Kidney (tissue), 14 donors: ENCODE results near the gene HIGD2A. TPM values are rescaled to one million over a fixed set of nuclear protein-coding genes. Genes with fewer than 3 reads are reported as not detected.

Source experiments
- DNase-seq, 5 donors: peaks; one replicate each; pipeline ENCODE4 v3.0.0-alpha.2; 2013 to 2020
- FAIRE-seq: peaks from 2 replicates; lab custom pipeline; 2012; peaks lifted over from hg19 to GRCh38; lab: Jason Lieb, UNC
- H3K27ac ChIP-seq, 2 donors: one replicate each; pipeline ENCODE4 v1.7.0; 2013; ENCODE audit warnings: low read depth in 2 of 2, low read length in 2 of 2, inconsistent platforms in 1 of 2
- H3K27me3 ChIP-seq: one replicate; pipeline ENCODE4 v1.7.1; 2013; ENCODE audit warnings: low read length, inconsistent platforms; ENCODE audit not compliant: control insufficient read depth, insufficient read depth
- H3K36me3 ChIP-seq, 3 donors: one replicate each; pipeline versions ENCODE4 v1.7.0 to v1.7.1; 2013; ENCODE audit warnings: low read length in 3 of 3, control low read depth in 1 of 3, inconsistent platforms in 1 of 3; ENCODE audit not compliant: insufficient read depth in 3 of 3, control insufficient read depth in 2 of 3
- H3K4me1 ChIP-seq, 3 donors: one replicate each; pipeline versions ENCODE4 v1.7.0 to v1.7.1; 2013; ENCODE audit warnings: low read length in 3 of 3, inconsistent platforms in 1 of 3, low read depth in 1 of 3; ENCODE audit not compliant: control insufficient read depth in 2 of 3, insufficient read depth in 2 of 3
- H3K4me3 ChIP-seq, 3 donors: one replicate each; pipeline versions ENCODE4 v1.7.0 to v1.8.1; 2013; ENCODE audit warnings: low read length in 3 of 3, control low read depth in 1 of 3, inconsistent platforms in 1 of 3
- H3K9ac ChIP-seq, 3 donors: one replicate each; pipeline versions ENCODE4 v1.7.0 to v1.7.1; 2013; ENCODE audit warnings: low read length in 3 of 3, control low read depth in 1 of 3, inconsistent platforms in 1 of 3
- H3K9me3 ChIP-seq, 3 donors: one replicate each; pipeline versions ENCODE4 v1.7.0 to v1.7.1; 2013; ENCODE audit warnings: low read length in 3 of 3, control low read depth in 1 of 3, inconsistent platforms in 1 of 3; ENCODE audit not compliant: control insufficient read depth in 2 of 3, insufficient read depth in 1 of 3
- CTCF ChIP-seq: IDR thresholded peaks from 3 replicates; pipeline ENCODE4 v1.5.1; 2012; ENCODE audit warnings: mild to moderate bottlenecking, moderate library complexity, borderline replicate concordance; ENCODE audit not compliant: insufficient read depth; ENCODE audit errors: extremely low read depth
- intact Hi-C: fragments of 100-400 bp; cut with DNase I; formaldehyde crosslinking; loops from one replicate; pipeline ENCODE4 v1.11.1; 2022
- polyA plus RNA-seq: library from polyadenylated mRNA; stranded (reverse); fragments of 350-450 nt; fragmentation: Illumina TruSeq; extraction: RNeasy Lipid Tissue Mini Kit (QIAGEN cat#74804); gene quantifications from one replicate; pipeline ENCODE4 v1.2.3, GENCODE V29; 2014; ENCODE audit warnings: low read depth, low replicate concordance; ENCODE audit not compliant: insufficient read depth
- total RNA-seq: library from RNA; stranded (reverse); fragmentation: NEBNext Ultra II Directional; extraction: Animal tissue kit (Norgen Biotek cat#: 25700); gene quantifications from one replicate; pipeline ENCODE4 v1.2.1, GENCODE V29; 2021
- donor health status: control.
- donor health status: control.
- donor health status: control.
- donor health status: control.
- donor health status: control.
- donor health status: DM: yes; HTN: yes; CAD: no.
- donor health status: Normal renal cell carcinoma (clear cell type).

The HIGD2A gene
- total and polyA plus RNA-seq, 2 donors from 2014 or later: 105 to 344 TPM

GRCh38 chr5:176355400-176356178, 33.0 kb upstream of the HIGD2A start:
- FAIRE-seq (no peak), DNase-seq (peak in 3 of 5 donors; percentile 16 to 27 (median 25))
- H3K4me3 ChIP-seq: no peak overlapping the region
- H3K9me3 ChIP-seq: no peaks in the 10 kb centered on the region
- peaks cover 11 to 57% (median 38%) of the 10 kb centered on the region in 3 donors for H3K36me3 ChIP-seq
- no peak overlapping the region for H3K27ac ChIP-seq
- H3K4me1 ChIP-seq: peaks cover 0 to 6% (median 0%) of the 10 kb centered on the region in 3 donors
- intact Hi-C loops: no loop called here
- H3K9ac ChIP-seq: no peak overlapping the region
- no peaks in the 10 kb centered on the region for H3K27me3 ChIP-seq
- TF ChIP-seq CTCF: no peak

GRCh38 chr5:176356179-176356566, 32.4 kb upstream of the HIGD2A start:
- H3K36me3 ChIP-seq: peaks cover 10 to 51% (median 35%) of the 10 kb centered on the region in 3 donors
- DNase-seq (no peak), FAIRE-seq (no peak)
- H3K4me3 ChIP-seq: no peak overlapping the region
- TF ChIP-seq CTCF: no peak
- H3K27me3 ChIP-seq: no peaks in the 10 kb centered on the region
- no peak overlapping the region for H3K9ac ChIP-seq
- H3K9me3 ChIP-seq: no peaks in the 10 kb centered on the region
- intact Hi-C loops: no loop called here
- no peak overlapping the region for H3K27ac ChIP-seq
- peaks cover 0 to 6% (median 0%) of the 10 kb centered on the region in 3 donors for H3K4me1 ChIP-seq

- Histone ChIP-seq H3K36me3 (peaks cover 5 to 17% (median 7%) of the 10 kb centered on the region in 3 donors), H3K4me1 (peaks cover 0 to 7% (median 0%) of the 10 kb centered on the region in 3 donors), H3K4me3 (peak overlapping the region; percentile 18 to 89 (median 69)), H3K27ac (no peak overlapping the region), H3K27me3 (no peaks in the 10 kb centered on the region), H3K9ac (no peak overlapping the region), H3K9me3 (no peaks in the 10 kb centered on the region)
- TF ChIP-seq CTCF: no peak
- DNase-seq: no peak
- no peak for FAIRE-seq
- intact Hi-C loops: no loop called here
These were observed 28.9 kb upstream of the HIGD2A start for GRCh38 chr5:176359658-176360057.
